Epithelial cell of alveolus of lung (primary cell): Measurements from ENCODE around the gene HS1BP3. TPM values are rescaled to one million over a fixed set of nuclear protein-coding genes. Genes with fewer than 3 reads are reported as not detected.

Source experiments
- total RNA-seq: library from RNA; depleted of rRNA; stranded (reverse); fragments of >200 nt; gene quantifications from 2 replicates; pipeline ENCODE4 v1.2.1, GENCODE V29; 2015

HS1BP3 gene
- 23.3 and 36.3 TPM in 2 replicates for total RNA-seq

GRCh38 chr2:20650877-20651730 lies at the start of gene HS1BP3:
TSS of gene HS1BP3 (minus strand) at chr2:20651098. CDS start at chr2:20651063, 35 bp downstream.

GRCh38 chr2:20666304-20667150 lies 15.6 kb upstream of the HS1BP3 start, which contains the start of gene GDF7:
TSS of gene GDF7 (plus strand) at chr2:20667144. CDS start at chr2:20667240, 96 bp downstream.

Other genes starting within 250 kb of the HS1BP3 start
- 181 and 190 TPM in 2 replicates for gene RHOB, start 204.0 kb downstream of the HS1BP3 start, total RNA-seq
- not detected in 2 replicates for gene GDF7, start 16.0 kb upstream of the HS1BP3 start, total RNA-seq
- gene LDAH, start 172.0 kb upstream of the HS1BP3 start, total RNA-seq = 10.3 and 24.0 TPM in 2 replicates